Mesenchymal stem cell (in vitro differentiated cells and primary cell): ENCODE measurements around the gene PMPCB.

Source experiments
- DNase-seq: peaks from one replicate; pipeline ENCODE4 v3.0.0-alpha.2; 2013
- H2AFZ ChIP-seq: one replicate; pipeline ENCODE4 v1.6.1; 2013; ENCODE audit warnings: low read depth, mild to moderate bottlenecking, control low read depth, inconsistent platforms, low read length, moderate library complexity
- H2AK5ac ChIP-seq: 2 replicates; pipeline ENCODE4 v1.6.1; 2013; ENCODE audit warnings: low read length, moderate library complexity, mild to moderate bottlenecking, inconsistent platforms; ENCODE audit not compliant: severe bottlenecking
- H2BK120ac ChIP-seq: one replicate; pipeline ENCODE4 v1.6.1; 2013; ENCODE audit warnings: low read depth, mild to moderate bottlenecking, inconsistent platforms, low read length, moderate library complexity
- H2BK12ac ChIP-seq, 2 experiments: one replicate each; pipeline ENCODE4 v1.6.1; 2013; ENCODE audit warnings: inconsistent platforms in 2 of 2, low read length in 2 of 2, mild to moderate bottlenecking in 2 of 2, moderate library complexity in 2 of 2, control low read depth in 1 of 2
- H2BK15ac ChIP-seq: one replicate; pipeline ENCODE4 v1.6.1; 2013; ENCODE audit warnings: mild to moderate bottlenecking, low read depth, inconsistent platforms; ENCODE audit not compliant: poor library complexity, severe bottlenecking
- H2BK5ac ChIP-seq: 2 replicates; pipeline ENCODE4 v1.6.1; 2013; ENCODE audit warnings: low read depth, mild to moderate bottlenecking, low read length, control low read depth, inconsistent platforms; ENCODE audit not compliant: poor library complexity, severe bottlenecking
- H3K14ac ChIP-seq, 2 experiments: one replicate each; pipeline ENCODE4 v1.6.1; 2013; ENCODE audit warnings: inconsistent platforms in 2 of 2, low read length in 2 of 2, control low read depth in 1 of 2, mild to moderate bottlenecking in 1 of 2, moderate library complexity in 1 of 2
- H3K18ac ChIP-seq, 2 experiments: one replicate each; pipeline ENCODE4 v1.6.1; 2013; ENCODE audit warnings: inconsistent platforms in 2 of 2, low read length in 2 of 2, control low read depth in 1 of 2, low read depth in 1 of 2, mild to moderate bottlenecking in 1 of 2
- H3K23ac ChIP-seq, 2 experiments: one replicate each; pipeline ENCODE4 v1.6.1; 2013; ENCODE audit warnings: inconsistent platforms in 2 of 2, low read length in 2 of 2, mild to moderate bottlenecking in 2 of 2, moderate library complexity in 2 of 2, control low read depth in 1 of 2
- H3K27ac ChIP-seq: 2 replicates; pipeline ENCODE4 v1.5.1; 2013; ENCODE audit warnings: mild to moderate bottlenecking, moderate library complexity, low read length, control low read depth, inconsistent platforms; ENCODE audit not compliant: poor library complexity, severe bottlenecking
- H3K27me3 ChIP-seq, 2 experiments: 2 replicates each; pipeline versions ENCODE4 v1.6.1 to v1.7.0; 2013; ENCODE audit warnings: low read length in 2 of 2, mild to moderate bottlenecking in 2 of 2, moderate library complexity in 2 of 2, control low read depth in 1 of 2, inconsistent platforms in 1 of 2; ENCODE audit not compliant: control insufficient read depth in 1 of 2, insufficient read depth in 1 of 2
- H3K36me3 ChIP-seq, 2 experiments: 2 replicates each; pipeline versions ENCODE4 v1.6.1 to v1.7.0; 2013; ENCODE audit warnings: low read length in 2 of 2, control low read depth in 1 of 2, inconsistent platforms in 1 of 2, low read depth in 1 of 2, mild to moderate bottlenecking in 1 of 2; ENCODE audit not compliant: insufficient read depth in 2 of 2, control insufficient read depth in 1 of 2
- H3K4ac ChIP-seq, 2 experiments: one replicate each; pipeline ENCODE4 v1.6.1; 2013; ENCODE audit warnings: inconsistent platforms in 2 of 2, low read length in 2 of 2, mild to moderate bottlenecking in 2 of 2, moderate library complexity in 2 of 2, control low read depth in 1 of 2, low read depth in 1 of 2
- H3K4me1 ChIP-seq: 2 replicates; pipeline ENCODE4 v1.6.1; 2013; ENCODE audit warnings: low read depth, low read length, control low read depth; ENCODE audit not compliant: control insufficient read depth, insufficient read depth
- H3K4me2 ChIP-seq: 2 replicates; pipeline ENCODE4 v1.6.1; 2013; ENCODE audit warnings: low read length, mild to moderate bottlenecking, inconsistent platforms; ENCODE audit not compliant: poor library complexity, severe bottlenecking
- H3K4me3 ChIP-seq, 2 experiments: 2 replicates each; pipeline versions ENCODE4 v1.5.1 to v1.7.0; 2013; ENCODE audit warnings: low read length in 2 of 2, mild to moderate bottlenecking in 2 of 2, control low read depth in 1 of 2, low read depth in 1 of 2; ENCODE audit not compliant: insufficient read depth in 1 of 2
- H3K79me1 ChIP-seq: replicated peaks from 2 replicates; pipeline ENCODE4 v1.6.1; 2013; ENCODE audit warnings: mild to moderate bottlenecking, control low read depth, low read length, inconsistent platforms; ENCODE audit not compliant: poor library complexity, severe bottlenecking
- H3K9ac ChIP-seq: 2 replicates; pipeline ENCODE4 v1.7.0; 2013; ENCODE audit warnings: mild to moderate bottlenecking, low read length, moderate library complexity
- H3K9me3 ChIP-seq: 2 replicates; pipeline ENCODE4 v1.7.0; 2013; ENCODE audit warnings: mild to moderate bottlenecking, low read length; ENCODE audit not compliant: control insufficient read depth
- H4K8ac ChIP-seq: one replicate; pipeline ENCODE4 v1.6.1; 2013; ENCODE audit warnings: inconsistent platforms, mild to moderate bottlenecking, low read length, moderate library complexity
- H4K91ac ChIP-seq: one replicate; pipeline ENCODE4 v1.6.1; 2013; ENCODE audit warnings: mild to moderate bottlenecking, low read length, inconsistent platforms
- WGBS: methylation state at CpG from one replicate; pipeline ENCODE4 v1.1.7; 2013; ENCODE audit warnings: mixed read lengths; 5-methylcytosine and 5-hydroxymethylcytosine counted together

Gene PMPCB

DNA sequence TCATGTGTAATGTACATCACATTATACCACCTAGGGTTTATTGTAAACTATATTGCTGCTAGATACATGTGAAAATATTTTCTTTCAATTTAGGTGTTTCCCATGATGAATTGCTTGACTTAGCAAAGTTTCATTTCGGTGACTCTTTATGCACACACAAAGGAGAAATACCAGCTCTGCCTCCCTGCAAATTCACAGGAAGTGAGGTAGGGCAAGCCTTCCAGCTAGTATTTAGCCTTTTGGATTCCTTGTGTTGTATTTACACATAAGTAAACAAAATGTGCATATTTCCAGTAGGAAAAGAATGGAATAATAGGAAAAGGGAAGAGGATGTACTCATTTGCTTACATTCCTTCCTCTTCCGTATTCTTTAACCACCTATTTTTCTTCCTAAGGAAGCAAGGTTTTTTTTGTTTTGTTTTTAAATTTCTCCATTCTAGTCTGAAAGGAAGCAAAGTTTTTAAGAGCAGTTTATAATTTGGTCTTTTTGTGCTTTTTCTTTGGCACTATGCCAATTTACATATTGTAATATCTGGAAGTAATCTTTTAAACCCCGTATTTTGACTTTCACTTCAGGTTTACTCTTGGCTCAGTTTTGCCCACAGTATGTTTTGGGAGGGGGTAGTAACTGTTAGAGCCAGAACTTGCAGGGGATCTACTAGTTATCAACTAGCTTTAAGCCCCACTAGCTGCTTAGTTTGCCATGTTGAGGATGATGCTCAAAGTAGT is 10.4 kb downstream of the PMPCB start:
- Histone ChIP-seq H4K8ac (no peak overlapping the region), H2BK12ac (no peak overlapping the region), H2BK120ac (no peak overlapping the region), H3K9me3 (no peaks in the 10 kb centered on the region), H3K23ac (no peak overlapping the region), H3K9ac (no peak overlapping the region), H3K4me3 (no peak overlapping the region), H3K18ac (no peak overlapping the region), H3K36me3 (peaks cover 16 to 96% of the 10 kb centered on the region in 2 experiments), H3K4me1 (no peaks in the 10 kb centered on the region), H2BK5ac (no peak overlapping the region), H2BK15ac (no peak overlapping the region), H3K27ac (no peak overlapping the region), H2AFZ (no peak overlapping the region), H3K27me3 (no peaks in the 10 kb centered on the region), H3K79me1 (peaks cover 12% of the 10 kb centered on the region), H3K4me2 (no peak overlapping the region), H4K91ac (no peak overlapping the region), H3K14ac (no peak overlapping the region), H3K4ac (no peak overlapping the region), H2AK5ac (no peak overlapping the region)
- peak; percentile 7 for DNase-seq
- 100% methylated on average over 2 of the region's 3 CpGs for WGBS

DNA sequence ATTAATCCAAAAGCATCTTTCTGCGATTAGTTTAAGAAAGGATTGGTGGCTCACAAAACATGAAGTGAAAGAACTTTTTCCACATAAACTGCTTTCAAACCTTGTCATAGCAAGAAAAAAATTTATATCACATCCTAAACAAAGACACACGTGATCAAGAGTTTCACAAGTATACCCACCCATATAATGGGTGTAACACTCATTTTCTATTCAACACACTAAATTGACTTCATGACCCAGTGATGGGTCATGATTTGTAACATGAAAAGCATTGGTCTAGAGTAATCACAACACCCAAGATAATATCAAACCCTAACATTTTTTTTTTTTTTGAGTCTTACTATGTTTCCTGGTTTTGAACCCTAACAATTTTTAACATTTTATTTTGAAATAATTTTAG is 17.6 kb downstream of the PMPCB start:
- 95% methylated on average over 2 of the region's 2 CpGs for WGBS
- Histone ChIP-seq H2BK12ac (no peak overlapping the region), H3K36me3 (peaks cover 21 to 97% of the 10 kb centered on the region in 2 experiments), H3K27ac (no peak overlapping the region), H2BK15ac (no peak overlapping the region), H3K9ac (no peak overlapping the region), H2BK120ac (no peak overlapping the region), H3K79me1 (peaks cover 12% of the 10 kb centered on the region), H4K8ac (no peak overlapping the region), H3K4me1 (no peaks in the 10 kb centered on the region), H2AK5ac (no peak overlapping the region), H2AFZ (no peak overlapping the region), H3K27me3 (no peaks in the 10 kb centered on the region), H2BK5ac (no peak overlapping the region), H3K4me2 (no peak overlapping the region), H3K9me3 (no peaks in the 10 kb centered on the region), H3K23ac (no peak overlapping the region), H3K14ac (no peak overlapping the region), H3K18ac (no peak overlapping the region), H4K91ac (no peak overlapping the region), H3K4me3 (no peak overlapping the region), H3K4ac (no peak overlapping the region)
- DNase-seq: no peak

DNA sequence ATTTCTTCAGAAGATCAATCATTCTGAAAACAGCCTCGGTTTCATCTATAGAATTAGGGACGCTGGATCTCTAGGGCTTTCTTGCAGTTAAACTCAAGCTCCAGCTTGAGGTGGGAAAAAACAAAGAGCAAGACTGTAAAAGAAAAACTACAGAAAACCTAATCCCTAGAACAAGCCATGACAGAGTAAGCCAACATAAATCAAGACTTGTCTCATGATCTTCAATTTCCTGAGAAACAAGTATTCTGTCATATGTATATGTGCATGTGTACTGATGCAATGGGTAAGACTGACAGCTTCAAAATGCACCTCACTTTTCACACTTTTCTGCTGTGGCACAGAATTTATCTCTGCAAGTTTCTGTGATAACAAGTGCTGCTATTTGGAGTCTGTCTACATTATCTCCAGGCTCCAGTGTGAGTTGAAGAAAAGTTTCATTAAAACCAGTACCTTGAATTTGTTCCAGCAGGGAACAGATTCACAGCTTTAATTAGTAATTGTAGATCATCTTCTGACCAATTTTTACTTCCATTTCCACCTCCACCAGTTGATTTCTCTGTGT is 19.2 kb downstream of the PMPCB start:
- no peak overlapping the region for H2AFZ ChIP-seq
- H2BK12ac ChIP-seq: no peak overlapping the region
- no peaks in the 10 kb centered on the region for H3K4me1 ChIP-seq
- no peak overlapping the region for H3K4me3 ChIP-seq
- no peak for DNase-seq
- no peak overlapping the region for H3K14ac ChIP-seq
- H3K4me2 ChIP-seq: no peak overlapping the region
- no peak overlapping the region for H2BK120ac ChIP-seq
- no peak overlapping the region for H2BK15ac ChIP-seq
- H2AK5ac ChIP-seq: no peak overlapping the region
- no peak overlapping the region for H3K23ac ChIP-seq
- H3K4ac ChIP-seq: no peak overlapping the region
- H3K36me3 ChIP-seq: peaks cover 28 to 94% of the 10 kb centered on the region in 2 experiments
- H4K8ac ChIP-seq: no peak overlapping the region
- H3K18ac ChIP-seq: no peak overlapping the region
- H3K9ac ChIP-seq: no peak overlapping the region
- 95% methylated on average over 2 of the region's 2 CpGs for WGBS
- no peaks in the 10 kb centered on the region for H3K9me3 ChIP-seq
- H3K27ac ChIP-seq: no peak overlapping the region
- peaks cover 9% of the 10 kb centered on the region for H3K79me1 ChIP-seq
- no peak overlapping the region for H4K91ac ChIP-seq
- no peak overlapping the region for H2BK5ac ChIP-seq
- no peaks in the 10 kb centered on the region for H3K27me3 ChIP-seq

DNA sequence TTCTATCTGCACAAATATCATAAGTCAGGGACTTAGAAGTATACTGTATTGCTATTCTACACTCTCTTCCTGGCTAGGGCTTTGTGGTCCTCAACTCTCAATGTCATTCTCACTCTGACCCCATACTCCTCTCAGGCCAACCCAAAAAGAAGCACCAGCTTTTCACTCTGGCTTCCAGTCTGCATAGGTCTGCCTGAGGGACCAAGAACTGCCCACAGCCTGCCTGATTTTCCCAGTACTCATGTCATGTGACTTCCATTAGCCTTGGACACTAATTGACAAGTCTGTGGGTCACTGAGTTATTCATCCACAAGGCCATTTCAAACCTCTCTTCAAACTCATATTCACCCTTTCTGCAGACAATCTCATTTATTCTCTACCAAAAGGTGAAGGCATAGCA is 19.8 kb downstream of the PMPCB start:
- Histone ChIP-seq H3K4me2 (no peak overlapping the region), H2BK120ac (no peak overlapping the region), H3K27ac (no peak overlapping the region), H3K14ac (no peak overlapping the region), H3K9ac (no peak overlapping the region), H4K91ac (no peak overlapping the region), H3K79me1 (peaks cover 9% of the 10 kb centered on the region), H3K4me1 (no peaks in the 10 kb centered on the region), H4K8ac (no peak overlapping the region), H3K27me3 (no peaks in the 10 kb centered on the region), H2AFZ (no peak overlapping the region), H3K23ac (no peak overlapping the region), H3K4me3 (no peak overlapping the region), H3K18ac (no peak overlapping the region), H3K9me3 (no peaks in the 10 kb centered on the region), H2BK5ac (no peak overlapping the region), H3K36me3 (peaks cover 30 to 93% of the 10 kb centered on the region in 2 experiments), H3K4ac (no peak overlapping the region), H2AK5ac (no peak overlapping the region), H2BK15ac (no peak overlapping the region), H2BK12ac (no peak overlapping the region)
- DNase-seq: no peak
